Liver (tissue), 9 donors: ENCODE measurements around the gene OSCAR. TPM values are rescaled to one million over a fixed set of nuclear protein-coding genes. Genes with fewer than 3 reads are reported as not detected.

Source experiments
- DNase-seq: peaks from one replicate; pipeline ENCODE4 v3.0.0-alpha.2; 2017; ENCODE audit warnings: low spot score
- H3K27ac ChIP-seq, 2 donors: one replicate each; pipeline ENCODE4 v1.7.0; 2013; ENCODE audit warnings: inconsistent platforms in 2 of 2, low read length in 2 of 2, control low read depth in 1 of 2, low read depth in 1 of 2, mild to moderate bottlenecking in 1 of 2
- H3K27me3 ChIP-seq, 4 donors: one replicate each; pipeline versions ENCODE4 v1.6.1 to v1.7.0; 2013; ENCODE audit warnings: low read length in 3 of 4, inconsistent platforms in 1 of 4, mild to moderate bottlenecking in 1 of 4, moderate library complexity in 1 of 4; ENCODE audit not compliant: control insufficient read depth in 4 of 4, insufficient read depth in 4 of 4
- H3K36me3 ChIP-seq, 4 donors: one replicate each; pipeline versions ENCODE4 v1.6.1 to v1.7.0; 2013; ENCODE audit warnings: low read length in 3 of 4, mild to moderate bottlenecking in 3 of 4, low read depth in 1 of 4, moderate library complexity in 1 of 4; ENCODE audit not compliant: control insufficient read depth in 4 of 4, insufficient read depth in 3 of 4
- H3K4me1 ChIP-seq, 4 donors: one replicate each; pipeline versions ENCODE4 v1.6.1 to v1.7.0; 2013; ENCODE audit warnings: low read length in 3 of 4, mild to moderate bottlenecking in 3 of 4, moderate library complexity in 1 of 4; ENCODE audit not compliant: control insufficient read depth in 4 of 4, insufficient read depth in 4 of 4
- H3K4me3 ChIP-seq, 3 donors: one replicate each; pipeline versions ENCODE4 v1.6.1 to v1.7.0; 2013; ENCODE audit warnings: low read length in 3 of 3, control low read depth in 1 of 3, low read depth in 1 of 3, mild to moderate bottlenecking in 1 of 3
- H3K9ac ChIP-seq, 2 donors: one replicate each; pipeline ENCODE4 v1.7.0; 2013; ENCODE audit warnings: low read length in 2 of 2, mild to moderate bottlenecking in 2 of 2, moderate library complexity in 2 of 2, control low read depth in 1 of 2, low read depth in 1 of 2
- H3K9me3 ChIP-seq, 4 donors: one replicate each; pipeline versions ENCODE4 v1.6.1 to v1.7.0; 2013; ENCODE audit warnings: low read length in 3 of 4; ENCODE audit not compliant: control insufficient read depth in 4 of 4
- ATF3 ChIP-seq: IDR thresholded peaks from 2 replicates; pipeline ENCODE4 v1.6.1; 2016; ENCODE audit warnings: antibody characterized with exemption
- CTCF ChIP-seq: fragments of 150-350 bp; IDR thresholded peaks from 2 replicates; pipeline ENCODE4 v1.5.1; 2017; ENCODE audit warnings: improper control_type of control experiment, low read depth, low read length; ENCODE audit not compliant: missing input control
- EGR1 ChIP-seq, 2 donors: IDR thresholded peaks; 2 replicates each; pipeline ENCODE4 v1.6.1; 2016 to 2018; ENCODE audit warnings: antibody characterized with exemption in 2 of 2, low read depth in 2 of 2
- FOXA1 ChIP-seq: IDR thresholded peaks from 2 replicates; pipeline ENCODE4 v1.6.1; 2016; ENCODE audit warnings: antibody characterized with exemption
- FOXA2 ChIP-seq: IDR thresholded peaks from 2 replicates; pipeline ENCODE4 v1.6.1; 2016; ENCODE audit warnings: antibody characterized with exemption
- GABPA ChIP-seq, 2 donors: IDR thresholded peaks in 1 of 2; conservative IDR thresholded peaks in 1 of 2; 2 replicates each; pipeline ENCODE4 v1.6.1; 2016; ENCODE audit warnings: antibody characterized with exemption in 2 of 2, mild to moderate bottlenecking in 1 of 2, moderate library complexity in 1 of 2
- HNF4A ChIP-seq, 2 donors: conservative IDR thresholded peaks; 2 replicates each; pipeline ENCODE4 v1.6.1; 2016; ENCODE audit warnings: antibody characterized with exemption in 2 of 2, mild to moderate bottlenecking in 2 of 2
- HNF4G ChIP-seq: IDR thresholded peaks from 2 replicates; pipeline ENCODE4 v1.6.1; 2016; ENCODE audit warnings: antibody characterized with exemption
- JUND ChIP-seq, 2 donors: IDR thresholded peaks; 2 replicates each; pipeline ENCODE4 v1.6.1; 2016; ENCODE audit warnings: antibody characterized with exemption in 2 of 2
- MAX ChIP-seq: IDR thresholded peaks from 2 replicates; pipeline ENCODE4 v1.6.1; 2016; ENCODE audit warnings: antibody characterized with exemption
- NR2F2 ChIP-seq: IDR thresholded peaks from 2 replicates; pipeline ENCODE4 v1.6.1; 2016; ENCODE audit warnings: antibody characterized with exemption
- RAD21 ChIP-seq, 2 donors: IDR thresholded peaks; 2 replicates each; pipeline ENCODE4 v1.6.1; 2016; ENCODE audit warnings: antibody characterized with exemption in 2 of 2, mild to moderate bottlenecking in 2 of 2
- REST ChIP-seq: IDR thresholded peaks from 2 replicates; pipeline ENCODE4 v1.6.1; 2016; ENCODE audit warnings: antibody characterized with exemption, mild to moderate bottlenecking
- RXRA ChIP-seq, 2 donors: IDR thresholded peaks; 2 replicates each; pipeline ENCODE4 v1.6.1; 2017 to 2018; ENCODE audit warnings: antibody characterized with exemption in 2 of 2, mild to moderate bottlenecking in 1 of 2
- SP1 ChIP-seq: IDR thresholded peaks from 2 replicates; pipeline ENCODE4 v1.6.1; 2018; ENCODE audit warnings: antibody characterized with exemption, mild to moderate bottlenecking
- TAF1 ChIP-seq: conservative IDR thresholded peaks from 2 replicates; pipeline ENCODE4 v1.6.1; 2016; ENCODE audit warnings: antibody characterized with exemption, mild to moderate bottlenecking
- YY1 ChIP-seq: IDR thresholded peaks from 2 replicates; pipeline ENCODE4 v1.6.1; 2016; ENCODE audit warnings: antibody characterized with exemption, mild to moderate bottlenecking
- ZBTB33 ChIP-seq: IDR thresholded peaks from 2 replicates; pipeline ENCODE4 v1.6.1; 2016; ENCODE audit warnings: antibody characterized with exemption
- WGBS: extraction: QIAGEN DNeasy Blood & Tissue Kit; methylation state at CpG from one replicate; pipeline ENCODE4 v1.1.7; 2013; 5-methylcytosine and 5-hydroxymethylcytosine counted together
- polyA plus RNA-seq, 2 donors: library from polyadenylated mRNA; stranded (reverse) in 1 of 2; unstranded in 1 of 2; fragments of 200-250 nt in 1 of 2; fragments of >200 nt in 1 of 2; fragmentation: Nextera tagmentation in 1 of 2; extraction: Ambion mirVana in 1 of 2; gene quantifications; one replicate each; pipeline versions ENCODE4 v1.2.1 to v1.2.3, GENCODE V29; 2013 to 2015
- total RNA-seq, 2 donors: library from RNA; depleted of rRNA; stranded (reverse); fragments of >200 nt; gene quantifications; one replicate each; pipeline ENCODE4 v1.2.3, GENCODE V29; 2014
- donor health status: healthy.
- donor health status: healthy.
- donor health status: healthy.
- donor health status: healthy.
- donor health status: healthy.

The OSCAR gene
- total and polyA plus RNA-seq, 4 donors: 0.60 to 2.0 (median 0.83) TPM

GRCh38 chr19:54121259-54121658 is 20.7 kb upstream of the OSCAR start:
- no peak overlapping the region for H3K9ac ChIP-seq
- no peaks in the 10 kb centered on the region for H3K27me3 ChIP-seq
- TF ChIP-seq ZBTB33: no peak
- TF ChIP-seq GABPA (IDR thresholded peaks at IDR 0.05 in 1 of 2, conservative IDR thresholded peaks at IDR 0.05 in 1 of 2): no peak
- no peak for TF ChIP-seq TAF1
- no peak for TF ChIP-seq RXRA (IDR thresholded peaks at IDR 0.05)
- TF ChIP-seq CTCF: no peak
- no peak for TF ChIP-seq FOXA2
- TF ChIP-seq REST: no peak
- TF ChIP-seq HNF4A (conservative IDR thresholded peaks at IDR 0.05): no peak
- TF ChIP-seq EGR1 (IDR thresholded peaks at IDR 0.05; ENCODE audit: low read depth in 2 of 2): no peak
- TF ChIP-seq JUND (IDR thresholded peaks at IDR 0.05): no peak
- no peak for TF ChIP-seq MAX
- TF ChIP-seq NR2F2: no peak
- no peak for TF ChIP-seq RAD21 (IDR thresholded peaks at IDR 0.05)
- no peak for TF ChIP-seq FOXA1
- TF ChIP-seq YY1: no peak
- TF ChIP-seq HNF4G: no peak
- TF ChIP-seq SP1: no peak
- TF ChIP-seq ATF3: no peak
- peaks cover 0 to 5% (median 5%) of the 10 kb centered on the region in 4 donors for H3K4me1 ChIP-seq
- 93% methylated on average over 10 of the region's 10 CpGs for WGBS
- no peak for DNase-seq
- no peaks in the 10 kb centered on the region for H3K9me3 ChIP-seq
- H3K27ac ChIP-seq: no peak overlapping the region
- H3K4me3 ChIP-seq: no peak overlapping the region
- H3K36me3 ChIP-seq: peaks cover 13 to 71% (median 29%) of the 10 kb centered on the region in 4 donors
